Right hindlimb (tissue), 1 donor: ENCODE measurements around the gene TAL1.

Experiments used
- DNase-seq: peaks from one replicate; pipeline ENCODE4 v3.0.0-alpha.2; 2018

The TAL1 gene

DNA sequence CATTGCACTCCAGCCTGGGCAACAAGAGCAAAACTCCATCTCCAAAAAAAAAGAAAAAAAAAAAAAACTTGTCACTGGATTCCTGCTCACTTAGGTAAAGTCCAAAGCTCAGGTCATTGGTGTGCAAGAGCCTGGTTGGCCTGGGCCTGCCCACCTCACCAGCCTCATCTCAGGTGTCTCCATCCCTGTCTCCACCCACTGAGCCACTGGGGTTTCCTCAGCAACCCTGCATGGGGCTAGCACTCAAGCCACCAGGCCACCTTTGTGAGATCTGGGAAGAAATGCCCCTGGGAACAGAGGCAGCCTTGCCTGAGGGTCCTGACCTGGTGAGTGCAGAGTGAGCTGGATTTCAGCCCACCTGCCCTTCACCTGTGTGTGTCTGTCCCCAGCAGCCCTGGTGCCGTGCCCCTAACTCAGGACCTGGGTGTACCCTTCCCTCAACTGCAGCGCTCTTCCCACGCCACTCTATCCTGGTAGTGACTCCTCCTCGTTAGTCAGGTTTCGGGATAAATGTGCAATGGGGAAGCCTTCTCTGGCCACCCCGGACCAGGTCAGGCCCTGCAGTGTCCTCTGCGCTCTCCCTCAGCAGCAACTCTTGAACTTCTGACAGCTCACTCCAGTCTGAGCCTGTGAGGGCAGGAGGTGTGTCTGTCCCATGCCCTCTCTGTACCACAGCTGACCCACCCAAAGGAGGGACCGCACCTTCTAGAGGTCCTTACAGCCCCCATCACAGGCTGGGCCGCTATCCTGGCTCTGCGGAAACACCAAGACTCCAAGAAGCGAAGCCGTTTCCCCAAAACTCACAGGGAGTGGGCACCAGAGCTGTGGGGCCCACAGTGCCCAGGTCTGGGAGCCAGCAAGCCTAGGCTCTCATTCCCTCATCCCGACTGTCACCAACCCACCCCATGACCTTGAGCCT is 45.5 kb downstream of the TAL1 start:
- DNase-seq: no peak

- DNase-seq: no peak
These were observed 47.0 kb downstream of the TAL1 start for GRCh38 chr1:47184822-47185677.

GRCh38 chr1:47184090-47184821 is 47.8 kb downstream of the TAL1 start:
- DNase-seq: no peak

- no peak for DNase-seq
These were observed 48.5 kb downstream of the TAL1 start for GRCh38 chr1:47183308-47184089.

- no peak for DNase-seq
These were observed 49.3 kb downstream of the TAL1 start for GRCh38 chr1:47182676-47183235.

DNA sequence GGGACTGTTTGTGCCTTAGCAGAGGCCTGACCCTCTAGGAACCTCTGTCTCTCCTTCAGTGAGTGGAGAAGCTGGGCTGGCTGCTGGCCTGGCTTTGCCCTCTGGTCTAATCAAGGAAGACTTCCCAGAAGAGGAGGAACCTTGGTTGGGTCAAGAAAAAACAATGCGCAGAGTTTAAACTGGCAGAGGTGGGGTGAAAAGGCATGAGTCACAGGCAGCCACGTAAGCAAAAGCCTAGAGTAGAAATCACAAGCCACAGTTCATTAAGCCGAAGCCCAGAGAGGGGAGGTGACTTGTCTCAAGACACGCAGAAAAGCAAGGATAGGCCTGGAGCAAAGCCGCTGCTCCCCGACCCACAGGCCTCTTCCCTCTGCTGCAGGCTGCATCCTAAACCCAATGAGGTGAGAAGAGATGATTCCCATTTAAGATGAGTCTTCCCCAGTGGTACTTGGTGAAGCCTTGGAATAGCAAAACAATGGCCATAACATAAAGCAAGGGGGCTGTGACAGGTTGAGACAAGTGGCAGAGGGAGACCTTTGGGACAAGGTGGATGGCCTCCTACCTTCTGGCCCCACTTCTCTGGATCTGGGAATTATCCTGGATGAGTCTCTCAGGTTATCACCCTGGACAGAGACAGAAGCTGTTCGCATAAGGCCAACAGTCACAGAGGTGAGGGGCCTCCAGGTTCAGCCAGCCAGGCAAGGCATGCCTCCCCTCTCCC is 49.9 kb downstream of the TAL1 start:
- DNase-seq: no peak

DNA sequence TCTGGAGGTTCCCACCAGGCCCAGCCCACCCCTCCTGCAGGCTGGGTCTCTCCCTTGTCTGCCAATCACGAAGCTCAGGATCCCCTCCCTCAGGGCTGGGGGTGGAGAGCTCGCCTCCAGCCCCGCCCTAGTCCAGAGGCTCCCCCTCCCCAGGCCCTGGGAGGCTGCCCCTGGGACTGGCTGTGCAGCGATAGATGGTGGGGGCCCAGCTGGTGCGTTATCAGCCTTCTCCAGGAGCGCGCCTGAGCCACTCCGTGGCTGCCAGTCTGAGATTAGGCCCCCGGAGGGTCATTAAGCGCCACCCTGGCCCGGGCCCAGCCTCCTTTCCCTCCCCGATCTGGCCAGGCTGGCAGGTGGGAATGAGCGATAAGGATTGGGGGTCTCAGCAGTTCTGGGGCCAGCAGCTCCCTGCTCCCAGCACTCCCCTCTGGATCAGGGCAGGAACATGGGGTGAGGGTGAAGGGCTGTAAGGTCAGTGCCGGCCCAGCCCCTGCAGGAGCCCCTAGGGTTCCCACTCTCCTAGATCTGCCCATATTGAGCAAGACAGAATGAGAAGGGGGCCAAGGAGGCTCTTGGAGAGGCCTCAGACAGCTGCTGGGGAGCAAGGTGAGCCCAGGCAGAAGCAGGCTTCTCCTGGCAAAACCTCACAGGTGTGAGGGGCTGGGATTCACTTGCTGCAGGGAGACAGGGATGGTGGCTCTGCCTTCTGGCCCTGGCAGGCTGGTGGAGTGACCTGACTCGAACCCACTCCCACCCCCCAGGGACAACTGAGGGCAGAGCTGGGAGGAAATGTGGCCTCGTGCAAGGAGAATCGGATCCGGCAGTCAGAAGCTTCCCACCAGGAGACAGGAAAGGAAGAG is 50.7 kb downstream of the TAL1 start:
- DNase-seq: no peak

DNA sequence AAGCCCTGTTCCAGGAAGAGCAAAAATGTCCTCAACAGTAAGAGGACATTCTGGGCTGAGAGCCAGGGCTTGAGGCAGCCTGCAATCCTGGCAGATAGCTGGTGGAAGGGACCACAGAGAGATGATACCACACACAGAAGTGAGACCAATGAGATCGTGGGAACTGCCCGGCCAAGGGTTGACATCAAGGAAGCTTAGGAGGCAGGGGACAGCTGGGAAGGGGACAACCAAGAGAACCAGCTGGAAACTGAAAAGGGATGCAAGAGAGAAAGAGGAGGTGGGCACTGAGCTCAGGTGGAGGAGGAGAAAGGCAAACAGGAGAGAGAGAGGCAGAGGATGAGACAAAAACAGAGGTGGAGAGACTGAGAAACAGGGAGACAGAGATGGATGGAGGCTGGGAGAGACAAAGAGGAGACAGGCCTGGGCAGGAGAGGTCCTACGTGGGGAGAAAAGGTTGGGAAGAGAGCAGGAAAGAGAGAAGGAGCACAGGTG is 51.4 kb downstream of the TAL1 start:
- DNase-seq: no peak

- DNase-seq: no peak
These were observed 51.9 kb downstream of the TAL1 start for GRCh38 chr1:47179988-47180563.

DNA sequence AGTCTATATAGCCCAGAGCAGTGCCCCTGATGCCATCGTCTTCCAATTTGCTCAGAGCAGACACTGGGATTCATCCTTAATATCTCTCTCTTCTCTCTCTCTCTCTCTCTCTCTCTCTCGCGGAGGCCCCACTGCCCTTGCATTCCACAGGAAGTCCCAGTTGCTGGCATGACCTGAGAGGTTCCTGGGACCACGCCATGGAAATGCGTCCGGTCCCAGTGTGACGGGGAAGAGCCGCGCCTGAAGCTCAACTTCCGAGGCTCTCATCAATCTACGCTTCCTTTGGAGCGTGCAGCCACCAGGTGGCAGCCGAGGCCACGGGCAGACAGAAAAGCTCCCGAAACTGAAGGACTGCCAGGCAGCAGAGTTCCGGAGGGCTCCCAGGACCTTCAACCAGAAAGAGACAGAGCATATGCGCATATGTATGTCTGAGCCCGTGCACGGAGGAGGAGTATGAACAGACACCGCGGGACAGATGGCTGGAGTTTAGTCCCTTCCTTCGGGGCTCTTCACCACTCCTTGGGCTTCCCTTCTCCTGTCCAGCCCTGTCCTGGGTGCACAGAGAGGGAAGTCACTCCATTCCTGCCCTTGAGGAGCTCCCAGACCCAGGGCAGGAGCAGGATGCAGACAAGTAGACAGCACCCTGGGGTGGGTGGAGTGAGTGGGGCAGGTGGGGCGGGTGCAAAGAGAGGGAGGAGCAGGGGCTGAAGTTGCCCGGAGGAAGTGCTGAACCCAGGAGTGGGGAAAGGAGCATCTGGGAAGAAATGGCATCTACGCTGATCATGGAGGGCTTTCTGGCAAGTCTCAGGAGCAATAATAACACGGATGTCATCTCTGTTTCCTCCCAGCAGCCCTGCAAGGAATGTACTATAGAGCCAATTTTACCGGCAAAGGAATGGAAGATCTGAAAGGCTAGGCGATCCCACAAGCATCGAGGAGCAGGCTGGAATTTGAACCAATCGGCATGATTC is 52.7 kb downstream of the TAL1 start:
- DNase-seq: peak; percentile 96

DNA sequence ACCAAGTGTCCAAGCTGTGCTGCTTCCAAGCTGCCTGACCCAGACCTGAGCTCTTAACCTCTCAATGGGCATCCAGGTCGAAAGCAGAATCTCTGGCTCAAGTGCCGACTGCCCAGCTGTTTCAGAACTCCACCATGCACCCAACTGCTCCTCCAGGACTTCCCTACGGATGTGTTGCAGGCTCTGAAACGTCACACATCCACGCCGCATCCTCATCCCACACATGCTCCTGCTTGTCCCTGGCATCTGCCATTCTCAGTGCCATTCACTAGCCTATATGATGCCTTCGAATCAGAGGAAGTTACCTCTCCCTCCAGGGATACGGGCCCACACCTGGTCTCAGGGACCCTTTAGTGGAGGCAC is 53.4 kb downstream of the TAL1 start:
- DNase-seq: no peak

- no peak for DNase-seq
These were observed 54.0 kb downstream of the TAL1 start for GRCh38 chr1:47178020-47178419.

DNA sequence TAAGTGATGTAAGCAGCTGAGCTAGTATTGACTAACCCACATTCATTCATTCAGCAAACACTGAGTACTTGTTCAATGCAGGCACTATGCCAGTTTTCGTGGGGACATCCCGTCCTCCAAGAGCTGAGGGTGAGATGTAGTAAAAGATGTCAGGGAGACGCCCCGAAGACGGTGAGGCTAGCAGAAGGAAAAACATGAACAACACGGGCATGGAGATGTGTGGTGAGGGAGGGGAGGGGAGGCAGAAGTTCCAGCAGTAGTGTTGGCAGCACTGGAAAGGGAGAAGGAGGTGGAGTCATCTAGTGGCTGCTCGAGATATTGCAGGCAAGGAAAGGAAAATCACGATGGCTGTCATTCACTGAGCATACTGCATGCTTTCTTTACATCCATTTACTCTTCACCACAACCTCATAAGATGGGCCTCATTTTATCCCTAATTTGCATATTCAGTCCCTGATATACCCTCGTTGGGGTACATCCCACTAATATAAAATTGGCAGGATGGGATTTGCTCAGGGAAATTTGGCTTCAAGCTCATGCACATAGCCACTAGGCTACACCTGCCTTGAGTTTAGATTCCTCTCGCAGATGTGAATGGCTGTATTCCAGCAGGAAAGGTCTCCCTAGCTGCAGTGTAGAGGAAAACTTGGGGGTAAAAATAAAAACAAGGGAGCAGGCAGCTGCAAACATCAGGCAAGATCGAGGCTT is 56.6 kb downstream of the TAL1 start:
- peak; percentile 64 for DNase-seq

DNA sequence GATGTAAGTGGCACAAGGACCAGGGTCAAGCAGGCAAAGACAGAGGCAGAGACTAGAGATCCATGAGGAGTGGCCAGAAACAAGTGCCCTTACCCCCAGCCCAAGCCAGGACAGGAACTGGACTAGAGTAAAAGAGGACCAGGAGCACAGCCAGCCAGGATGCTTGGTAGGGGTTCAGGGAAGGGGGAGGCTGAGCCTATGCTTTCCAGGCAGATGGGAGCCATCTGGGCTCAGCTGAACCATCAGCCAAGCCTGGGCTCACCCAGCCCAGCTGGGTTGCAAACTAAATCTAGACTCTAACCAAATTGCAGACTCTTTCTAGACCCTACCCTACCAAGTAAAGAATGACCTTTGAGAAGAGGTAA is 57.4 kb downstream of the TAL1 start:
- DNase-seq: no peak

GRCh38 chr1:47172782-47173181 is 59.2 kb downstream of the TAL1 start:
- DNase-seq: no peak
